K562 (cell line): ENCODE results near the gene ANTKMT. TPM values are rescaled to one million over a fixed set of nuclear protein-coding genes. Genes with fewer than 3 reads are reported as not detected.

Experiments
- ATAC-seq: fragments of 200-7000 bp; cut with Tn5 transposase; 3 replicates; pipeline ENCODE4 v1.9.1; 2020; ENCODE audit warnings: moderate library complexity
- BruUV-seq: library from RNA; stranded (reverse); fragments of 400-500 nt; replicated peaks from 2 replicates; lab custom pipeline; 2021; lab: Mats Ljungman, UMichigan
- CTCF ChIA-PET: fragments of 300-600 bp; formaldehyde crosslinking; extraction: SDS; loops from one replicate; lab custom pipeline; 2021; ENCODE audit warnings: low intra/inter-chr PET ratio; lab: Yijun Ruan, JAX
- POLR2A ChIA-PET: fragments of 300-600, 350-650 bp; sonication (Branson Sonifier 250); formaldehyde crosslinking; extraction: SDS; loops from one replicate; lab custom pipeline; 2021; ENCODE audit warnings: antibody characterized with exemption, inconsistent platforms; lab: Yijun Ruan, JAX
- DNase-seq, 4 experiments: peaks; one replicate each; pipeline versions ENCODE4 v3.0.0 to v3.0.0-alpha.2; 2011 to 2018; ENCODE audit warnings: low spot score in 3 of 4, mixed read lengths in 3 of 4; ENCODE audit errors: extremely low read depth in 1 of 4
- FAIRE-seq: peaks from 2 replicates; lab custom pipeline; 2011; peaks lifted over from hg19 to GRCh38; lab: Jason Lieb, UNC
- H2AFZ ChIP-seq: 2 replicates; pipeline ENCODE4 v1.6.0; 2011; ENCODE audit warnings: low read depth, low read length, control low read depth, inconsistent platforms
- H3K27ac ChIP-seq: fragments of 200-600 bp; 3 replicates; pipeline ENCODE4 v1.8.0; 2011; ENCODE audit warnings: low read depth, mild to moderate bottlenecking, control low read depth, inconsistent platforms, low read length, moderate library complexity, mixed read lengths; ENCODE audit errors: extremely low read depth
- H3K27me3 ChIP-seq, 2 experiments: fragments of 300-600 bp in 1 of 2; 2 replicates in 1 of 2; 3 replicates in 1 of 2; pipeline versions ENCODE4 v1.6.0 to v1.8.0; 2011; ENCODE audit warnings: inconsistent platforms in 2 of 2, low read length in 2 of 2, mild to moderate bottlenecking in 1 of 2, mixed read lengths in 1 of 2, moderate library complexity in 1 of 2; ENCODE audit not compliant: control insufficient read depth in 2 of 2, insufficient read depth in 2 of 2
- H3K36me3 ChIP-seq: fragments of 300-600 bp; 3 replicates; pipeline ENCODE4 v1.8.0; 2011; ENCODE audit warnings: mild to moderate bottlenecking, low read length, inconsistent platforms; ENCODE audit not compliant: control insufficient read depth, insufficient read depth
- H3K4me1 ChIP-seq, 2 experiments: fragments of 200-600 bp in 1 of 2; replicated peaks in 1 of 2; 2 replicates in 1 of 2; 3 replicates in 1 of 2; pipeline versions ENCODE4 v1.5.1 to v1.8.0; 2011; ENCODE audit warnings: inconsistent platforms in 2 of 2, low read length in 2 of 2, mild to moderate bottlenecking in 1 of 2, mixed read lengths in 1 of 2, moderate library complexity in 1 of 2; ENCODE audit not compliant: control insufficient read depth in 2 of 2, insufficient read depth in 2 of 2
- H3K4me2 ChIP-seq: 2 replicates; pipeline ENCODE4 v1.6.1; 2011; ENCODE audit warnings: low read length, control low read depth, inconsistent platforms, mixed read lengths; ENCODE audit not compliant: insufficient read depth
- H3K4me3 ChIP-seq: fragments of 200-600 bp; sonication (generic), shearing (Covaris generic); 2 replicates; pipeline ENCODE4 v1.5.1; 2016; ENCODE audit warnings: control low read depth, inconsistent platforms
- H3K79me2 ChIP-seq: fragments of 200-600 bp; 3 replicates; pipeline ENCODE4 v1.8.0; 2011; ENCODE audit warnings: low read length, inconsistent platforms; ENCODE audit not compliant: control insufficient read depth, insufficient read depth
- H3K9ac ChIP-seq, 2 experiments: 2 replicates each; pipeline versions ENCODE4 v1.6.0 to v1.6.1; 2011; ENCODE audit warnings: low read depth in 2 of 2, low read length in 2 of 2, control low read depth in 1 of 2, inconsistent platforms in 1 of 2, mild to moderate bottlenecking in 1 of 2, mixed read lengths in 1 of 2; ENCODE audit not compliant: insufficient read depth in 1 of 2
- H3K9me1 ChIP-seq: one replicate; pipeline ENCODE4 v1.6.0; 2011; ENCODE audit warnings: inconsistent platforms, mild to moderate bottlenecking, low read length, moderate library complexity; ENCODE audit not compliant: control insufficient read depth, insufficient read depth
- H3K9me3 ChIP-seq: replicated peaks from 2 replicates; pipeline ENCODE4 v1.5.1; 2011; ENCODE audit warnings: low read depth, low read length, inconsistent platforms; ENCODE audit not compliant: control insufficient read depth, insufficient read depth
- H4K20me1 ChIP-seq: replicated peaks from 2 replicates; pipeline ENCODE4 v1.6.1; 2011; ENCODE audit warnings: low read length, inconsistent platforms, mixed read lengths; ENCODE audit not compliant: control insufficient read depth, insufficient read depth
- LARP7 ChIP-seq: fragments of 450-650 bp; IDR thresholded peaks from 2 replicates; pipeline ENCODE4 v1.6.1; 2016
- POLR2G ChIP-seq: fragments of 200-400 bp; formaldehyde crosslinking; IDR thresholded peaks from 2 replicates; pipeline ENCODE4 v1.6.1; 2017; ENCODE audit warnings: low read depth, mild to moderate bottlenecking, antibody characterized with exemption, low read length, moderate library complexity
- RBM22 ChIP-seq: fragments of 200-400 bp; formaldehyde crosslinking; IDR thresholded peaks from 2 replicates; pipeline ENCODE4 v1.6.1; 2018; ENCODE audit warnings: low read length, low read depth; ENCODE audit not compliant: poor library complexity, severe bottlenecking
- WGBS: fragments of 100-300 bp; shearing (Covaris generic); methylation state at CpG from one replicate; pipeline ENCODE4 v1.1.6; 2016; ENCODE audit warnings: low coverage, mixed read lengths; ENCODE audit not compliant: insufficient coverage; ENCODE audit errors: missing lambda C conversion rate; 5-methylcytosine and 5-hydroxymethylcytosine counted together
- in situ Hi-C: fragments of 300-500 bp; cut with MboI; formaldehyde crosslinking; loops from 4 replicates; pipeline ENCODE4 v1.15.0; 2018; ENCODE audit warnings: inconsistent platforms, mixed read lengths
- intact Hi-C: fragments of 100-400 bp; cut with micrococcal nuclease; formaldehyde crosslinking; loops from 2 replicates; pipeline ENCODE4 v1.14.2; 2022
- polyA plus RNA-seq, 8 experiments: library from polyadenylated mRNA; depleted of rRNA in 4 of 8; stranded (reverse) in 5 of 8; unstranded in 3 of 8; fragments of >200 nt; fragmentation: Nextera tagmentation in 2 of 8; fragmentation: Illumina TruSeq in 1 of 8; extraction: Ambion mirVana in 2 of 8; extraction: Trizol in 1 of 8; gene quantifications; 2 replicates each; pipeline versions ENCODE4 v1.2.1 to v1.2.3, GENCODE V29; 2011 to 2014; ENCODE audit warnings: inconsistent platforms in 1 of 8, missing spikeins in 1 of 8
- total RNA-seq, 7 experiments: library from RNA; depleted of rRNA in 6 of 7; stranded (reverse); fragments of >200 nt in 6 of 7; fragmentation: Illumina TruSeq in 2 of 7; extraction: Trizol in 2 of 7; gene quantifications; 2 replicates each; pipeline versions ENCODE4 v1.2.1 to v1.2.3, GENCODE V29; 2011 to 2021; ENCODE audit warnings: low replicate concordance in 1 of 7

ANTKMT gene
- total and polyA plus RNA-seq, 9 of the 15 experiments (the other 6 are each of a cell fraction or from before 2014, with no cell fraction given), result 0.58 to 217 (median 19.1) TPM

DNA sequence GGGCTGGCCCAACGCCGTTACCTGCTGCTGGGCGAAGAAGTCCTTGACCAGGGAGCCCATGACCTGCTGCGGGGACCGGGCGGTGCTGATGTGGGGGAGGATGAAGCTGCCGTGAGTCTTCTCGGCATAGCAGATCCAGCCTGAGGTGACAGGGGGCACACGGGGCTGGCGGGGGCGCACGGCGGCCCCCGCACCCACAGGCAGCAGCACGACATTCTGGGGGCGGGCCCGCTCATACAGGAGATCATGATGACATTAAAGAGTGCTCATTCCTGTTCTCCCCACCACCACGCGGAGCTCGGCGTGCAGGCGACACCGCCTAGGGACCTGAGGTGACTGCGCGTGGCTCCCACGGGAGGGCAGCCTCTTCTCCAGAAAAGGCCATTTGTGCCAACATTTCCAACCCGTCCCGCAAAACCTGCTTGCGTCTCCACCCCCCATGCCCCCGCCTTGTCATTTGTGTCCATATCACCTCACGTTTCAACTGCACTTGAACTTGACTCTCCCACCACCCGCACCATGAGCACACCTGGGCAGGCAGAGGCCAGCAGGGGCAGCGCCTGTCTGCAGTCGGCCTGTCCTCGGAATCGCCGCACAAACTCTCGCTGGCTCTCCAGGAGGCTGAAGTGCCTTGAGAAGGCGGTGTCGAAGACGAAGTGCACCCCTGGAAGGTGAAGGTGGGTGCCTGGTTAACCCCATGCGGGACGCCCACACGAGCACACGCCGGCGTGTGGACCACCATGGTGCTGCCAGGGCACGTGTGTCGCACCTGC lies 13.4 kb downstream of the ANTKMT start:
- WGBS, result 90% methylated on average over 36 of the region's 49 CpGs
- Histone ChIP-seq H3K9ac (peak overlapping the region in 1 of 2 experiments; percentile 89; a peak in 1 of 4 replicates), H3K27me3 (no peaks in the 10 kb centered on the region), H3K36me3 (peaks cover 92% of the 10 kb centered on the region; the same call in 2 of the 3 replicates), H3K4me1 (peaks cover 10 to 92% of the 10 kb centered on the region in 2 experiments; a peak in 4 of 5 replicates), H3K4me2 (no peak overlapping the region), H2AFZ (no peak overlapping the region), H4K20me1 (no peaks in the 10 kb centered on the region; the same call in 1 of the 2 replicates), H3K4me3 (no peak overlapping the region), H3K9me3 (no peaks in the 10 kb centered on the region), H3K79me2 (peaks cover 9% of the 10 kb centered on the region), H3K9me1 (peaks cover 6% of the 10 kb centered on the region), H3K27ac (no peak overlapping the region)
- FAIRE-seq (no peak), DNase-seq (no peak), ATAC-seq (no peak)
- ChIA-PET POLR2A (interaction anchor here (0.6 to 1.4 kb wide), 3 partner anchors 21 to 107 kb away, joined by 3 to 4 read pairs (median 3); no protein-coding TSS in a partner anchor), CTCF (no interaction called here)
- TF ChIP-seq RBM22, result peak; percentile 2
- TF ChIP-seq POLR2G, result peak; percentile 7; the same call in 1 of the 2 replicates
- TF ChIP-seq LARP7, result no peak
- intact Hi-C loops, result no loop called here
- no TSS peak for BruUV-seq
- in situ Hi-C loops, result no loop called here
